GM18502 (cell line): Measurements from ENCODE around the gene CUL4A.

ENCODE experiments used
- ATAC-seq: cut with Tn5 transposase; IDR thresholded peaks from one replicate; pipeline ENCODE4 v1.9.1; 2021; ENCODE audit warnings: mild to moderate bottlenecking; ENCODE audit not compliant: unreplicated experiment, poor library complexity

CUL4A gene

DNA sequence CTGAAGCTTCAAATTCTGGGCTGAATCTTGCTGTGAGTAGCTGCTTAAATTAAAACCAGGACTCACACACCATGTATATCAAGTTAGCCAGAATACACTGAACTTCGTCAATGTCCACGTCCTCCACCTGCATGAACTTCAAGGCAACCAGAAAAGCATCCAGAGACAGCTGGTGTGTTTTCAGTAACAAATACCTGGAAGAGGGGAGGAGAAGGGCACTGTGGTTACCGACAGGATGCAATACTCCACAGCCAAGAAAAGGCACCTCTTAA is 30.6 kb upstream of the CUL4A start:
- no peak for ATAC-seq

DNA sequence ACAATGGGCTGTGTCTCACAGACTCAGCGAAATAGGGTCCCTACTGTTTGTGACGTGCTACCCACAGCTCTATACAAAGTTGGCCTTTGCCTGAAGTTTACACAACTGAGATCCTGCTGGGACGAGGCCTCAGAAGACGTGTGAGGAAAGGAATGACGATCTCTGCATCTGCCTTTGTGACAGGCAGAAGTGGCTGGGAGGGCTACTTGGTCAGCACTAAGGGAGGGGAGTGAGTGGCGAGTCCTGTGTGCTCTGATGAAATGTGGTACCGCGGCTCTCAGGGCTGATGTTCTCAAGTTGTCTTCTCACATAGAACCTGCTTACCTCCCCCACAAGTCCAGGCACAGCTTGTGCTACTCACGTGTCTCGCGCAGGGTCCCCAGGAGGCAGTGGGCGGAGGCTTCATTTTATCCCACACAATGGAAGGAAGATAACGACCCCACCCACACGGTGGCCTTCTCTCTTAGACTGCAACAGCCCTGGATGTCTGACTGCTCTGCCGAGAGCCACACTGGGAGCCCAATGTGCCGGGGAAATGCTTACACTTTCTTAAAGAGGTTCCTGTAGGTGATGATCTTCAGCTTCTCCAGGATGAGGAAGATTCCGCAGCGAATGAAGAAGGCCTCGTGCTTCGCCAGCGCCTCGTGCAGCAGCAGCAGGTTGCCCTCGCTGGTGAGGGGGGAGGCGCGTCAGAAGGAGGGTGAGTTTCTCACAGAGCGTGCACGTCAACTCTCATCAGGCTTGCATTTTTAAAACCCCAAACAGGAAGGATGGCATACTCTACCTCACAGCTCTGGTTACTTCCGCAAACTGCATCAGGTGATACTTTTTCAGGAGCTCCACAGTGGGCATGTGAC is 29.8 kb upstream of the CUL4A start:
- no peak for ATAC-seq

DNA sequence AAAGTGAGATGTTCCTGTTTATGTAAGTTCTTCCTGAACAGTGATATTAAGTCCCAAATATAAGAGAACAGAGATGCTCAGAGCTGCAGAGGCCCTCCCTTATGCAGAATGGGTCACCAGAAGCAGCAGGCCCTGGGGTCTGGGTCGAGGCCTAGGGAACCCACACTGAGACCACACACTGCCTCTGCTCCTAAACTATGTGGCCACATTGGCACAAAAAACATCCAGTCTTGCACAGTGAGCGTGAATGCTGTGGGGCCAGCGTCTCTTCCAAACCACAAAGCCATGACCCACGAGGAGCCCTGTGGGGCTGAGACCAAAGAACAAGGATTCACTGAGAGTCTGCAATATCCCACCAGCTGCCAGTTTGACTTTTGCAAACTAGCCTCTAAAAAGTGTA is 27.4 kb upstream of the CUL4A start:
- ATAC-seq: no peak

DNA sequence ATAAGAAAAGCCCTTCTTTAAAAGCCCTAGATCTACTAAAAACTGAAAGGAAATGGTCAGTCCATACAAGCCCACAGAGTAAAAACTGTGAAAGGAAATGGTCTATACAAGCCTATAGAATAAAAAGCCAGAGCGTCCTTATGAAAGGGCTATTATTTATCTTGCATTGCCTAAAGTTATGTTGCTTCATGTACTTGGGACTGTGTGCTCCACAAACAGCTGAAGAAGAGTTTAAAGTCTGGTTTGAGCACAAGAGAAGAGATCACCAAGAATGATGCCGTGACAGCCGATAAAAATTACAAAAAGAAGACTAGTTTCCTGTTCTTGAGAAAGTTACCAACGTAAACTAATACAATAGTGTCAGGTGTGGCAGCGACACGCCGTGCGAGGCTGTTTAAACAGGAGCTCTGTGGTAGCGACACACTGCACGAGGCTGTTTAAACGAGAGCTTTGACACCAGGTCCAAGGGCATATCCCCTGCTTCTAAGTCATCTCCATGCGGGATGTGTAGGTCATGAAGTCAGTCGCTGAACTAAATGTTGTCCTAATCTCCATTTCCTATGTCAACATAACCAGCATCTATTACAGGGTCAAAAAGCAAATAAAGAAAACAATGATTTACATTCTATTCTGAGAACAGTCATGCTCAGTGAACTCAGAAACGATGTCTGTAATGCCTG is 25.8 kb upstream of the CUL4A start:
- no peak for ATAC-seq

DNA sequence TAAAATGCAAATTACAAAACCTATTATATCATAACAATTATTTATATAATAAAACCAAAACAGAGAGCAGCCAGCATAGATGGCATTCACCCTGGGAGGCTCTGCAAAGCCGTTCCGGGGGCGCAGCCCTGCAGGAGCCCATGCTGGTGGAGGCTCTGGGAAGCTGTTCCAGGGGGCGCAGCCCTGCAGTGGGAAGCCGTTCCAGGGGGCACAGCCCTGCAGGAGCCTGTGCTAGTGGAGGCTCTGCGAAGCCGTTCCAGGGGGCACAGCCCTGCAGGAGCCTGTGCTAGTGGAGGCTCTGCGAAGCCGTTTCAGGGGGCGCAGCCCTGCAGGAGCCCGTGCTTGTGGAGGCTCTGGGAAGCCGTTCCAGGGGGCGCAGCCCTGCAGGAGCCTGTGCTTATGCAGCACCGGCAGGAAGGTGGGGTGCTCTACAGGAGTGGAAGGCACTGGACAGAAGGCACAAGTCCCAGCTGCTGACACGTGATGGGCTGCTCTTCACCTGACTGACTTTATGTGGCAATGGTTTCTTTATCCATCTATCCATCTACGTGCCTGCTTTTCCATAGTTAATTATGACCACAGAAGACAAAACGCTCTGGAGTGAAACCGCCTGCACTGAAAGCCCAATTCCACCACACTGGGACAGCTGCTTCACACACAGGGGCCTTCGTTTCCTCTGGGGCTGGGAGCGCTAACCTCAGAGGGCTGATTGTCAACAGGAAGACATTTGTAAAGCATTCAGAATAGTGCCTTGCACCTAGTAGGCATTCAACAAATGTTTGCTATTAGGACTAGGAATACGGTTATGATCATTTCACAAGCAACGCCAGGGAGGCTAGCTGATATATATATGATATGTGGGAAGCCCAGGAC is 24.6 kb upstream of the CUL4A start:
- no peak for ATAC-seq

DNA sequence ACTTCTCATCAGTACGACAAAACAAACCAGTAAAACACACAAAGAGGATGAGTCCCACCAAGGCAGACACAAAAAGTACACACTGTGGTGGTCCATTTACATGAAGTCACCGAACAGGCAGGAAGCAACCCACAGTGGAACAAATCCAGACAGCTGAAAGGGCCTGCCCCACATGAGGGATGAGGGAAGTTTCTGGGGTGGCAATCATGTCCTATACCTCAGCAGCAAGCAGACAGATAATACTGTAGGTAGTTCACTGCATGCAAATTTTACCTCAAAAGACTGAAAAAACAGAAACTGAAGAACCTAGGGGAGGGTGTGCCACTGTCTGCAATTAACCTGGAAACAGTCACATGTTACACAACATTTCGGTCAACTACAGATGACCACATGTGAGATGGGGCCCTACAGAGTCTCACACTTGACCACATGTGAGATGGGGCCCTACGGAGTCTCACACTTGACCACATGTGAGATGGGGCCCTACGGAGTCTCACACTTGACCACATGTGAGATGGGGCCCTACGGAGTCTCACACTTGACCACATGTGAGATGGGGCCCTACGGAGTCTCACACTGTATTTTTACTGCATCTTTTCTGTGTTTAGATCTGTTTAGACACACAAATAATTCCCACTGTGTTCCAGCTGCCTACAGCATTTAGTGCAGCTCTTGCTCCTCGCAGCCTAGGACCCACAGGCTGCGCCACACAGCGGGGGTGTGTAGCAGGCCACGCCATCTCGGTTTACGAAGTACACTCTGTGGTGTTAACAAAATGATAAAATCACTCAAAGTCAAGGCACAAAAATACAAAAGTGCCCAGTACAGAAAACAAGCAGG is 23.1 kb upstream of the CUL4A start:
- ATAC-seq: peak; percentile 77

DNA sequence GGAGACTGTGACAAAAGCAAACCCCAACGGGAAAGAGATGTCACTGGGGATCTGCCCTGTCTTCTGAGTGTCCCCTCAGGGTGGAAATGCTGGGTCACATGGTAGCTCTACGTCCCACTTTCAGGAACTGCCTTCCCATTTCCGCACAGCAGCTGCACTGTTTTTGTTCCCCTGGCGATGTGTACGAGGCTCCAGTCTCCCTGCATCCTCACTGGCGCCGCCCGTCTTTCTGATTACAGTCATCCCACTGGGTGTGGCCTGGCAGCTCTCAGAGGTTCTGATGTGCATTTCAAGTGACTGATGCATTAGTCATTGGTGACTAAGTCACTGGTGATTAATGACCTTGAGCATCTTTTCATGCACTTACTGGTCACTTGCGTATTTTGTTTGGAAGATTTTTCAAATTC is 22.1 kb upstream of the CUL4A start:
- no peak for ATAC-seq

DNA sequence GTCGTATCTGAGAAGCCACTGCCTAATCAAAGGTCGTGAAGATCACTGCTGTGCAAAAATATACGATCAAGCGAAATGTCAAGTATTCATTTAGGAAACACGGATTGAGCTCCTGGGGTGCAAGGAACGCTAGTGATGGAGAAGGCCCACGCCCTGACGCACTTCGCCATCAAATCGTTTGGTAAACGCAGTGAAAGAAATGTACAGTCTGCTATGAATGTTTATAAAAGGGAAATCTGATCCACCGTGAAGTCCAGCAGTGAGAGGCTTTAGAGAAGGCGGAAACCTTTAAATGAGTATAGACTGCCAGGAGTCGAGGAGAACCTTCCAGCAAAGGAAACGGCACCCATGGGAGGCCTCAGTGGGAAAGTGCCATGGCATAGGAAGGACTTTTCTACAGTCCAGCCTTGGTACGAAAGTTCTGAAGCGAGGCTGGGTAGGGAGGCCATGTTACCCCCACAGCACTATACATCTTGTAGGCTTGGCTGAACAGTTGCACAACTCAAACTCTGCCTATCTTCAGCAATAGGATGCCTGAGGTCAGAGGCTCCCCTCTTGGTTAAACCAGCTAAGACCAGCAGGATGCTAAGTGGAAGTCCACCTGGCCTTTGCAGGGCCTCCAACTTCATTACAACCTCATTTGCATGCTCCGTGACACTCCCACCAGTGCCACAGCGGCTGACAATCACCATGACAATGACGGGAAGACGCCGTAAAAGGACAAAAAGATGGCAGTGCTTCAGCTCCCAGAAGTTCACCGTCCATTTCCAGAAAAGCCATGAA is 21.3 kb upstream of the CUL4A start:
- ATAC-seq: no peak

DNA sequence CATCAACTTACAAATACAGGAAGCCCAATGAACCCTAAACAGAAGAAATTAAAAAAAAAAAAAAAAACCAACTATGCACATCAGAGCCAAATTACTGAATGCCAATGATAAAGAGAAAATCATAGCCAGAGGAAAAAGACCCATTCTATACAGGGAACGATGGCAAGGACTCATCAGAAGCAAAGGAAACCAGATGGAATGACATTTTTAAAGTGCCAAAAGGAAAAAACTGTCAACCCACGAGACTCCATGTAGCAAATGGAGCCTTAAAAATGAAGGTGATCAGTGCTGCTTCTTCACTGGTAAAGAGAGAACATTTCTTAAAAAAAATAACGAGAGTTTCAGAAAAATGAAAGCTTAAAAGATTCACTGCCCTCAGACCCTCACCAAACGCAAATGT is 19.2 kb upstream of the CUL4A start:
- ATAC-seq: no peak

DNA sequence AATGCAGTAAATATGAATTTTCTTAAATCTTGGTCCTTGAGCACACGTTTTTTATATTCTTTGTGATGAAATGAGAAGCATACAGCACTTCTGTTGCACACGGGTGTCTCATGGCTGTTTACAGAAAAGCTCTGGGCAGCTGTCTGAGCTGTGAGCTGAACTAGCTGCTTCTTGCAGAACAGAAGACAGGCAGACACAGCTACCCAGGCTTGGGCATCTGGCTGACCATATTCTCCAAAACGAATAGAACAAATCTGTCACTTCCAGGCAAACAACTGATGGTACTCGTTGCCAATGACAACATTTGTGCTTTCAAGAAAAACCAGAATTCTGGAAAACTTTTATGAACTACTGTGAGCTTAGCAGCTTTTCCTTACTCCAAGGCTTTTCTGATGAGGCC is 17.1 kb upstream of the CUL4A start:
- no peak for ATAC-seq

DNA sequence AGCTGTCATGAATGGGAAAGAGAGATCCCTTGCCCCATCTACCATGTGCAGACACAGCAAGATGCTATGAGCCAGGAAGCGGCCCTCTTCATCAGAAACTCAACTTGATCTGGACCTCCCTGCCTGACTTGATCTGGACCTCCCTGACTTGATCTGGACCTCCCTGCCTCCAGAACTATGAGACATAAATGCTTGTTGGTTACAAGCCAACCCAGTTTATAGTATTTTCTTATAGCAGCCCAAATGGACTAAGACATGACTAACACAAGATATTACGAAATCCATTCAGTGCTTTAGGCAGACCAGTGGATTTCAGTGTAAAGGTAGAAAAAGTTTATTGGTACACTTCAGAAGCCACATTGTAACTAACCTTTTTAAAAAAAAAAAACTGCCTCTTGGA is 16.5 kb upstream of the CUL4A start:
- no peak for ATAC-seq

DNA sequence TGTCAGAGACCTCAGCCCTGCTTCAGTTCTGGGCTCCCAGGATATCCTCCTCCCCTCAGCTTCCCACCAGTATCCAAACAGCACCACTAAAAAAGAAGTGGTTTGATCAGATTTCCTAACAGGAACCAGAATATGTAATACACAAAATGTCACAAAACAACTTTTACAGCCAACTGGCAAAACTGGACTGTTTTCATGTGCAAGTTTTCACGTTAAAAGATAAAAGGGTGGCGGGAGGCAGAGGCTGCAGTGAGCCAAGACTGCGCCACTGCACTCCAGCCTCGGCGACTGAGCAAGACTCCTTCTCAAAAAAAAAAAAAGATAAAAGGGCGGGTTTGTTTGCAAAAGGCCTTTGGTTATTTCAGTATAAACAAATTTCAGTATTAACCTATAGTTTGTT is 14.1 kb upstream of the CUL4A start:
- ATAC-seq: no peak

DNA sequence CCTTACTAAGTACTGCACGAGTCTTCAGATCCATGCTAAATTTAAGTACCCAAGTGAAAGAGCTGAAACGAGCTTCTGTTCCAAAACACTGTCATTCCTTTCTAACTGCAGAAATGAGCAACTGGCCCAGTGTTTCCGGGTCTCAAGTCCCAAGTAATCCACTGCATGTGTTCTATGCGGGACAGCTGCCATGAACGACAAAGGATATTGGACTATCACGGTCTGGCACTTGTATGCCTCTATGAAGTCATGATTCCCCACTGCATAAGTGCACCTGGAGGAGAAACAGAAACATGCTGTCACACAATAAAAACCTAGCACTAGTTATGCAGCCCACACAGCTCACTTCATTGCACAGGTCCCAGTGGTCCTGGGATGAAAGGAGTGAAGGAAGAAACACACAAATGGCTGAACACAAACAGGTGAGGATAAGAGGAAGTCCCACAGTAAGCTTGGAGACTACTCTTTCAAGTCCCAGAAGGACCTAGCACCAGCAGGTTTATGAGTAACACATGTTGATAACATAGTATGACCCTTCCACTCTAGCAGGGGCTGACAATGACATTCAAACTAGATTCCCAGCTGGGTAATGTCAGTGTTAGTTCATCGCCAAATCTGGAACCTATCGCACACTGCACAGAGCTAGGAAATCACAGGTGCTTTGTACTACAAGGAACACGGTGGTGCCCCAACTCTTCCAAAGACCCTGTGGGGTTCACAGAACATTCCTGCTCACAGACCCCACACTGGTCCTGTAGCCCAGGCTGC is 12.3 kb upstream of the CUL4A start:
- no peak for ATAC-seq

DNA sequence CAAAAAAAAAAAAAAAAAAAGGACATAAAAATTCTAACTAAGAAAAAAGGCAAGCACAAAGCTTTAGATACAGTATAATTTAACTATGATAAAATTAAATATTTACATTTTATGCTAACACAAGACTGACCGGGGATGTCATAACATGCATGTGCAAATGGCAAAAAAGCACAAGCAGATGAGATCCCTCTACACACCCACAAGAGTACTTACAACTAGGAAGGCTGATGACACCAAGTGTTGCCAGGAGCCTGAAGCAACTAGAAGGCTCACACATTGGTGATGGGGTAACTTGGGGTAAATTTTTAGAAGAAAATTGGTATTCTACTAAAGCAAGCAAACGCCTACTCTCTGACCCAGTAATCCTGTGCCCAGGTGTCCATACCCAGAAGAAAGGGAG is 7.6 kb upstream of the CUL4A start:
- no peak for ATAC-seq

DNA sequence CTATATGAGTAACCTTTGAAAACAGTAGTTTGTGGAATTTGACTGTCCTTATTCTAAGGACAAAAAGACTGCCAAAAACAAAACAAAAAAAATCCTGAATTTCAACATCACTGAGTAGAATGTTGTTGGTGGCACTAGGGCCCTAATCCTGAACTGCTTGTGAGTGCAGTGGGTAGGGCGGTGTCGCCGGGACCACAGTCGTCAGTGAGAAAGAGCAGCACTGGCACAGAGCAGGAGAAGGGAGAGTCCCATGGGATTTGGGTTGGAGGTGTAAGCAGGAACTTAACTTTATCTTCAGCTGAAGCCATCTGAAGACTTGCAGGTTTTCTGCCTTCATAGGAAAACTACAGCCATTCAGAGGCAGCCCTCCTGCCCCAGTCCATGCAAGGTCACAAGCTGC is 6.5 kb upstream of the CUL4A start:
- ATAC-seq: no peak

DNA sequence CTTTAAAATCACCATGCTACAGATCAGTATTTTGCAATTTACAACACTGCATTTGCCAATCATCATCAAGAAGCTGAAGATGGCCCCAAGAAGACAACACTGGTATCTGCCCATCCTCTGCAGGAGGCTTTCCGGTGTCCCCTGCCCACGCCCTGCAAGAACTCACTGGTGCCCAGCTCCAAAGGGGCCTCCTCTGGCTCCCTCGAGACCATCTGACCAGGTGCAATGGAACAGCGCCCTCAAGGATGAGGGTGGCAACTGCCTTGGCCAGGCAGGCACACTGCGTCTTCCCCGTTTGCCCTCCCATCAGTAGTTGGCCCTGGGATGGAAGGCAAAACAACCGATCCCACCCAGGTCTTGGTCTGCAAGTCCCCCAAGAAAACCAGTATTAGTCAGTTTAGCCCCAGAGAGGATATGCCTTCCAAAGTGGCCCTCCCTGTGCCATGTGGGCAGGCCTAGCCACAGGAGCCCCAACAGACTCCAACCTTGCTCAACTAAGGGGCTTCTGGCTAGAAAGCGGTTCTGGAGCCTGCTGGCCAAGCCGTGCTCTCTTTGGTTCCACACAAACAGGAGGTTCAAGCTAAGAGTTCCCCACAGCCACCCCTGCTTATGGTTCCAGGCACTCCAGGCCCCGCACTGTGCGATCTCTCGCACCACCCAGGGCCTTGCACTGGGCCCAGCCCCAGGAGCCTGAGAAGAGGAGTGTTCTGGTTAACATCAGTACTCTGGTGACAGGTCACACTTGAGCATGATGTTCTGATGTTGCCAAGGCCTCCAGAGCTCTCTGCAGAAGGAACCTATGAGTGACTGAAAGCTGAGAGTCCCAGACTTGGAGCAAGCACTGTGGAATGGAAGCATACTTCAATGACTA is 5.7 kb upstream of the CUL4A start:
- ATAC-seq: no peak

DNA sequence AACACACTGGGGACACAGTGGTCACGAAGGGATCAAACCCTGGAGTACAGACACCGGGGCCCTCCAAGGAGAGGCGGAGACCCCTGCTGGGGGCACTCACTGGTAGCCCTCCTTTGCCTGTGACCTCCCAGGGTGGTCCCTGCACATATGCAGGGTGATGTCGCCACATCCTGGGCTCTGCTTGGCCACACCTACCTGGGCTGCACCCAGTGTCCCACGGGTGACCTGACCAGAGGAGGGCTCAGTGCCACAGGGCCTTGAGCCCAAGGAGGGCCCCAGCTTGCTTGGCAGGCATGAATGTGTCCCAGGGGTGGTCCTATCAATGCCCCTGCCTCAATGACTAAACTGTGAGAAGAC is 5.1 kb upstream of the CUL4A start:
- ATAC-seq: no peak

DNA sequence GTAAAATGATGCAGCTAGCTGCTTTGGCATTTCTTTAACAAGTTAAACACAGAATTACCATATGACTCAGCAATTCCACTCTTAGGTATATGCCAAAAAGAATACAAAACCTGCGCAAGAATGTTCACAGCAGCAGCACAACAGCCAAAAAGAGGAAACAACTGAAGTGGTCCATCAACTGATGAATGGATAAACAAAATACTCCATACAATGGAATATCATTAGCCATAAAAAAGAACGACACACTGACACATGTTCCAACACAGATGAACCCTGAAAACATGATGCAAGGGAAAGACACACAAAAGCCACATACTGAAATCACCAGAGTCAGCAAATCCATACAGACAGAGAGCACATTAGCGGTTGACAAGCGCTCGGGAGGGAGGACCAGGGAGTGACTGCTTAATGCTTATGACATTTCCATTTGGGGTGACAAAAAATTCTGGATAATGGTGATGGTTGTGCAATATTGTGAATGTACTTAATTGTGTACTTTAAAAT is 3.9 kb upstream of the CUL4A start:
- ATAC-seq: no peak
